T-helper 1 cell treated with Interleukin-12 subunit alpha and Interleukin-12 subunit beta and Interleukin-4 antibody, amounts not matched to agents 30 μg/mL and 1 μg/mL, for 36 hours (primary cell): ENCODE measurements around the gene BMAL1.
A peak's percentile ranks its signal among the peaks of the same experiment; 100 is the strongest.

ENCODE experiments used
- H3K27ac Mint-ChIP-seq: one replicate; pipeline ENCODE4 v1.8.0; 2021; ENCODE audit warnings: mild to moderate bottlenecking, mixed read lengths
- H3K27me3 Mint-ChIP-seq: one replicate; pipeline ENCODE4 v1.8.0; 2021; ENCODE audit warnings: low read depth, mixed read lengths
- H3K36me3 Mint-ChIP-seq: one replicate; pipeline ENCODE4 v1.8.0; 2021; ENCODE audit warnings: low read depth, mixed read lengths
- H3K4me1 Mint-ChIP-seq: one replicate; pipeline ENCODE4 v1.8.0; 2021; ENCODE audit warnings: low read depth, mixed read lengths
- H3K4me3 Mint-ChIP-seq: one replicate; pipeline ENCODE4 v1.8.0; 2021; ENCODE audit warnings: mild to moderate bottlenecking, moderate library complexity, mixed read lengths
- H3K9me3 Mint-ChIP-seq: one replicate; pipeline ENCODE4 v1.8.0; 2021; ENCODE audit warnings: mixed read lengths

Gene BMAL1

DNA sequence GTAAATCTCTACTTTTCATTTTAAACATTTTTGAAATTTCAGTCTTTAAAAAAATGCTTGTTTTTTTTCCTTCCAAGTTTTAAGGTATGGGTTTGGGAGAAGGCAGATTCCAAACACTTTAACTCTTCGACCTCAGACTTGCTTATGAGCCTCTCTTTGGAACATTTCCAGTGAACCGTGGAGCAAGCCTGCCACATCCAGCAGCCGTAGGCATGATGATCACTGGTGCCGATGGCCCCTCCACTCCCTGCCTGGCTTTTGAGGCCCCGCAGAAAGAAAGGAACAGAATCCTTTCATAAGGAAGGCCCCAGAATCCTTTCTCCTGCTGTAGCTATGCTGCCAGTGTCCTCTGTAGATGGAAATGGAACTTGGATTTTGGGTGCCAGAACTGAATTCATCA lies 50.7 kb downstream of the BMAL1 start:
- Mint-ChIP-seq H3K4me1 (peaks cover 19% of the 10 kb centered on the region), H3K27ac (no peak overlapping the region), H3K36me3 (peaks cover 20% of the 10 kb centered on the region), H3K9me3 (no peaks in the 10 kb centered on the region), H3K27me3 (no peaks in the 10 kb centered on the region), H3K4me3 (no peak overlapping the region)

DNA sequence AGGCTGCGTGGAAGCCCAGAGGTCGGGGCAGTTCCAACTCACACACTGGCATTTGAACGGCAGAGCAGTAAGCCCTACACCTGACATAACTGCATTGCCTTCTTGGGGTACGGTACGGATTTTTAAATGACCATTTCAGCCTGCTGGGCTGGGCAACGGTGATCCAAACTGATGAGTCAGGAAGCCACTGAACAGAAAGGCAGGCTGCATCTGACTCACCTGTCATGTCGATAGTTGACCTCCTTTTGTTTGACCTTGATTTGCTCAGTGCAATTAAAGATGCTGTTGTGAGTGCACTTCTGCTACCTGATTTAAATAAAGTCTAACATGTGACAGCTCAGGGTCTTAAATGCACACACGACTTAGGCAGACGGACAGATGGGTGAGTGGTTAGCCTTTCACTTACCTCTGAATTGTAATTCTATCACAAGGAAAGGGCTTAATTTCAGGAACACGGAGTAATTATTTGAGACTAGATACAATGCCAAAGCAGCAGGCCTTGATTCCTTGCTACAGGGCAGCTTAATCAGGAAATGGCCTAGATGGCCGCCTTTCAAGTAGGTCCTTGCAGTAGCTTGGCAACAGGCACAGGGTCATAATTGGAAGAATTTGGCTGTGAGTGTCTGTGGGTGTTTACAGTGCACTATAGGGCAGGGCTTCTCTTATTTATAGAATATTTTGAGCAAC lies 52.2 kb downstream of the BMAL1 start:
- Mint-ChIP-seq H3K4me3 (no peak overlapping the region), H3K27ac (no peak overlapping the region)

DNA sequence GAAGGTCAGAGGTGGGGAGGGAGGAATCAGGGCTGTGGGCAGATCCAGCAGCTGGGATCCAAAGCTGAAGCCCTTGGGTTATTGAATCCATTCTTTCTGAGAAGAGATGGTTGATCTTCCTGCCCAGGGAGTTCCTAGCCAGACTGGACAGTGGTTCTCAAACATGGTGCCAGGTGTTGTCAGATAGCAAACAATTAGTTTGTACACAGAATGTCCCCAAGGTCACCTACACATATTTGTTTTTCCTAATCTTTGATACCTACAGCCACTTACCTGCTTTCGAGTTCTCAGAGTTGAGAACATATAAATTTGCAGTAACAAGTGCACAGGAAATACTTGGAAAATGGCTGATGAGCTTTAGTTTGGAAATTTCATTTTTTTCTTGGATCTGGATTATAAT lies 54.5 kb downstream of the BMAL1 start:
- Mint-ChIP-seq H3K27me3 (no peaks in the 10 kb centered on the region), H3K4me3 (no peak overlapping the region), H3K4me1 (peaks cover 33% of the 10 kb centered on the region), H3K27ac (no peak overlapping the region), H3K36me3 (peaks cover 16% of the 10 kb centered on the region), H3K9me3 (no peaks in the 10 kb centered on the region)

More for the DNA sequence above, 52.2 kb downstream of the BMAL1 start:
- Mint-ChIP-seq H3K9me3 (no peaks in the 10 kb centered on the region), H3K36me3 (peaks cover 18% of the 10 kb centered on the region), H3K27me3 (no peaks in the 10 kb centered on the region), H3K4me1 (peaks cover 26% of the 10 kb centered on the region)

DNA sequence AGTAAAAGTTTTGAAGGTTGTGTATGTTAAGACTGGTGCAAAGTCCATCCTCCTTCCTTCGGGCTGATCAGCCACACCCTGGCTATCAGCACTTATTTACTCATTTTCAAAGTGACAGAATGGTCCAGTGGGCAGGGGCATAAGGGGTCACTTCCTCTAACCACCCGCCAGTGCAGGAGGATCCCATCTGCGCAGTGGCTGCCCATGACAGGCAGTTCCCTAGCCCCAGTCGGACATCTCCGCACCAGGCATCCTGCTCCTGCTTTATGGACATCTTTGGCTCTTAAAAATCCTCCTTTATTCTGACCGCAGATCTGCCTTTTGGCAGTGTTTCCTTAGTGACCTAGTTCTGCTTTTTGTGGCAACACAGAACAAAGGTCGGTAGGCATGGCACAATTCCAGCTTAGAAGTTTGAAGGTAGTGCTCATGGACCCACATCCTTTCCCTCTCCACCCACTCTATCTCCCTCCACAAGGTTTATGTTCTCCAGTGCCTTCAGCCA lies 55.9 kb downstream of the BMAL1 start:
- H3K27me3 Mint-ChIP-seq: no peaks in the 10 kb centered on the region
- H3K9me3 Mint-ChIP-seq: no peaks in the 10 kb centered on the region
- H3K4me3 Mint-ChIP-seq: no peak overlapping the region
- H3K36me3 Mint-ChIP-seq: peaks cover 7% of the 10 kb centered on the region
- no peak overlapping the region for H3K27ac Mint-ChIP-seq
- H3K4me1 Mint-ChIP-seq: peaks cover 42% of the 10 kb centered on the region

DNA sequence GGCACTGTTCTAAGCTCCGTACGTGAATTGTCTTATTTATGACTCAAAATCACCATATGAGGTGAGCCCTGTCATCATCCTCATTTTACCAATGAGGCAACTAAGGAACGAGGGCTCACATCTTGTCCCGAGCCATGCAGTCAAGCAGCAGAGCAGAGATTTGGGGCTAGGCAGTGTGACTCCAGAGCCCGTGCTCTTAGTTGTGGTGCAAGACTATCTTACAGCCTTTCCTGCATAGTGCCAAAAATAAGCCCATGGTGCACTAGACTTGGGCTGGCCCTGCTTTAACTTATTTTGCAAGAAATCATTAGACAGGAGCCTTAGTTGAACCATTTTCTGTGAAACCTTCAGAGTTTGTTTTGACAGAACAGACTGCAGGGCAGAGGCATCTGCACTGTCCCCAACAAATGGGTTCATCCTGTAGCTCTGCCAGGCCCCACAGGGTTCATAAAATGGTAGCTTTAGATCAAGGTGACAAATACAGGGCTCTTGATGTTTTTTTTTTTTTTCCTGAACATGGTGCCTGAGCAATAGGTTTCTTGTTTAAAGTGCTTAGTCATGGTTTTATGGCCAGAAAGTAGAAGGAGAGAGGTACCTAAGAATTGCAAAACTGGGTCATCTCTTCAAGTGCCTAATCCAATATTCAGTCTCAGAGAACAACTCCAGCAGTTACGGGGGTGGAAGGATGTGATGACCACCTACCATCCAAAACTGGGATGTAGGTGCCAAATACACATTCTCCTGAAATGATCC lies 56.6 kb downstream of the BMAL1 start:
- H3K4me1 Mint-ChIP-seq: peaks cover 48% of the 10 kb centered on the region
- H3K36me3 Mint-ChIP-seq: peaks cover 4% of the 10 kb centered on the region
- H3K27me3 Mint-ChIP-seq: no peaks in the 10 kb centered on the region
- no peak overlapping the region for H3K27ac Mint-ChIP-seq
- H3K9me3 Mint-ChIP-seq: no peaks in the 10 kb centered on the region
- no peak overlapping the region for H3K4me3 Mint-ChIP-seq

DNA sequence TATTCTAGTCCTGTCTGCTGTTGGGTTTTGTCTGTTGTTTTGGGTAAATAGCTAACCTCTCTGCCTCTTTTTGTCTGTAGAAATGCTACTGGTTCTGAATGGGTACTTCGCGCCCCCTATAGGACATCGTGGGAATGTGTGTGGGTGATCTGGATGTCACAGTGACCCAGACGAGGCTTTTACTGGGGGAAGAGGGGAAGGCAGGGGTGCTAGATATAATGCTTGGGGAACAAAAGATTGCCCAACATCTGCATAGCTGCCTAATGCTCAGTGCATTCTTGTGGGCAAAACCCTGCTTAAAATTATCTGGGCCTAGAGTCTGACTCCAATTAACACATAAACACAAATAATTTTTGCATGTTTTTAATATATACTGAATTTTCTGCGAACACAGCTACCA lies 57.7 kb downstream of the BMAL1 start:
- Mint-ChIP-seq H3K9me3 (no peaks in the 10 kb centered on the region), H3K4me3 (no peak overlapping the region), H3K36me3 (peaks cover 4% of the 10 kb centered on the region), H3K27me3 (no peaks in the 10 kb centered on the region), H3K4me1 (peaks cover 54% of the 10 kb centered on the region), H3K27ac (peak overlapping the region; percentile 46)

DNA sequence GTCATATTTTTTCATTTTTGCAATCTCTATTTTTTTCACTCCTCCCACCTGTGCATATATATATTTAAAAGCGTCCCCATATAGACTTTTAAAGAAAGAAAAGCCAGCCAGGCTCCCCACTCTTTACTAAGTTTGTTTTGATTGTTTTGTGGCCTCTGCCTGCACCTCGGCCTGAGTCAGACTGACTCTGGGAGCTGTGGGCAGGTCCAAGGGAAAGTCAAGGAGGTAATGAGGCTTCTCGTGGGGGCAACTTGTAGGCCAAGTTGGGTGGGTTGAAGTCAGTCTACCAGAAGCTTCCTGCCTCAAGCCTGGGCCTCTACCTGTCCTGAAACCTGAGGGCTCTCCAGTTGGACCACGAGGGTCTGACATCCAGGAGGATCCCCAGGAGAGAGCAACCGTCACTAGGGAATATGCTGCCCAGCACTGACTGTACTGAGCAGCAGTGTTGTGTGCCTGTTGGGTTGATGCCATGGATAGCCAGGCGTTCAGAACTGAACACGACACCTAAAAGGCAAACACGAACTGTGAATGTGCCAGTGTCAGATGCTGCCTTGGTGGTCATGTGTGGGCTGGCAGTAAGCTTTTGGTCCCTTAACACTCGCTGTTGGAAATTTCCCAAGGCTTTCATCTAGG lies 58.8 kb downstream of the BMAL1 start:
- Mint-ChIP-seq H3K4me3 (no peak overlapping the region), H3K27me3 (no peaks in the 10 kb centered on the region), H3K27ac (no peak overlapping the region), H3K36me3 (peaks cover 7% of the 10 kb centered on the region), H3K4me1 (peaks cover 61% of the 10 kb centered on the region), H3K9me3 (no peaks in the 10 kb centered on the region)

DNA sequence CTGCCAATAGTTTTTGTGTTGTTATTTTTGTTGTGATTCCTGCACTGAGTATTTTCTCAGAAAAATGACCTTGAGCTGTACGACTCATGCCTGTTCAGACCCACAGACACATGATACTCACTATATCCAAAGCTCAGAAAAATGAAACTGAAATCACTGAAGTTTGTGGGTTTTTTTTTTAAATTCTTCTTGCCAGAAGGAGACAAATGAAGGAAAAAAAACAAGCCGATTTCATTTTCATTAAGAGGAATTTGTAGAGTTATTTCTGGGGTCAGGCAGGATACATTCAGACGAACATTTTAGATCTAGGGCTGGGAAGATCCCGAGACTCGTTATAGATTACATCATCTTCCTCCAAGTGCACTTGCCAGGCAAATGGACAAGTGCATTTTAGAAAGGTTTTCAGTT lies 60.4 kb downstream of the BMAL1 start:
- Mint-ChIP-seq H3K27me3 (no peaks in the 10 kb centered on the region), H3K9me3 (no peaks in the 10 kb centered on the region), H3K27ac (peak overlapping the region; percentile 89), H3K4me1 (peaks cover 56% of the 10 kb centered on the region), H3K4me3 (peak overlapping the region; percentile 77), H3K36me3 (peaks cover 7% of the 10 kb centered on the region)

DNA sequence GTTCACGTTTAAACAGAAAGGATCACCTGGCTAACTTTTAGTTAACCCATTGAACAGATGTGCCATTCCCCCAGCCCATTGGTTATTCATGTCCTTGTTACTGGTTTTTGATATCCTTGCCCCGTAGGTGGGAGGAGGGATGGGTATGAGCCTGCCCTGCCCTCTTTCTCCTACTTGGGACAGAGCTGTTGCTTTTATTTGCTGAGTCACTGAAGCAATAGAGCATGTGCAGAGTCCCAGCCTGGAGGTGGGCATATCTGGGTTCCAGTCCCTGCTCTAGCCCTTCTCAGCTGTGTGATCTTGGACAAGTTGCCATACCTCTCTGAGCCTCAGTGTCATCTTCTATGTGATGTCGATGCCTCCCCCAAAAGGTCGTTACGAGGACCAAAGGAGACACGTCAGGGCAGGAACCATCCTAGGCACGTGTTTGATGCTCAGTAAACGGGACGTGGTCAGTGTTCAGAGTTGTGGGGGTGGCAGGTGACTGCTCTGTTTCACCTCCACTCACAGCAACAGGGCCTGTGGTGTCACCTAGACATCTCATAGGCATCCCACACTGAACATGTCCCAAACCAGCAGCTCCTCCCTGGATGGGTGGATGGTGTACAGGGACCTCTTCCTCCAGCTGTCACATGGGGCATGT lies 61.0 kb downstream of the BMAL1 start:
- peak overlapping the region; percentile 77 for H3K4me3 Mint-ChIP-seq

DNA sequence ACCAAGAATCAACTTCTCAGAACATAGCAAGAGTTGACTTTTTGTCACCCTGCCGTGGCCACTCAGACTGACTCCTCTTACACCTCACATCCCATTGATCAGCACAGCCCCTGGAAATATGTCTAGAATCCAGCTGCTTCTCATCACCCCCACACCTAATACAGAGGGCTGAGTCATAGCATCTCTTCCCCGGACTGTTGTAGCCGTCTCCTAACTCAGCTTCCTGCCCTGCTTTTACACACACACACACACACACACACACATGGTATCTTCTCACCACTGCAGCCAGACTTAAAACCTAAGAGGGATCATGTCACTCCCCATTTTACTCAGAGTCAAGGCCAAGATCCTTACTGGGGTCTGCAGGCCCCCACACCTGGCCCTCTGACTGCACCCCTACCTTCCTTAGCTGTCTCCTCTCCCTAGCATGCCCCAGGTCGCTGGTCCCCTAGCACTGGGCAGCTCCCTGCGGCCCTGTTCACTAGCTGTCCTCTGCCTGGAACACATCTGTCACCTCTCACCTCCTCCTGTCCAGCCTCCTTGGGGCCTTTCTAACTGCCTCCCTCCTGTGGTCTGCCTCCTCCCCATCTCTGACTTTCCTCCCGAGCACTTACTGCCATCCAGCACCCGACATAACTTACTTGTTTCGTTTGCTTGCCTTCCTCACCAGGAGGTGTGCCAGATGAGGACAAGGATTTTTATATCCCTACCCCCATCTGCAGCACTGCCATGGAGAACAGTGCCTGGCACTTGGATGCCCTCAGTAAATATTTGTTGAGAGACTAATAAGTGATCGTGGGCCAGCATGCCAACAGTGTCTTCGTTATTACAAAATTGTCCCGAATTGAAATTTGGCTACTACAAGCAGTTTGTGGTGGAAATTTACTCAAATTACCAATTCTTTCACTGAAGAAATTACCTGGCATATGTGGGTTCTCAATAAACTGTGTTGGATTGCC lies 61.9 kb downstream of the BMAL1 start:
- peak overlapping the region; percentile 89 for H3K27ac Mint-ChIP-seq
- peaks cover 51% of the 10 kb centered on the region for H3K4me1 Mint-ChIP-seq
- H3K4me3 Mint-ChIP-seq: peak overlapping the region; percentile 77
- no peaks in the 10 kb centered on the region for H3K9me3 Mint-ChIP-seq
- H3K36me3 Mint-ChIP-seq: peaks cover 4% of the 10 kb centered on the region
- H3K27me3 Mint-ChIP-seq: no peaks in the 10 kb centered on the region

More for the DNA sequence above, 61.0 kb downstream of the BMAL1 start:
- Mint-ChIP-seq H3K9me3 (no peaks in the 10 kb centered on the region), H3K27ac (peak overlapping the region; percentile 89), H3K27me3 (no peaks in the 10 kb centered on the region), H3K36me3 (peaks cover 7% of the 10 kb centered on the region), H3K4me1 (peaks cover 56% of the 10 kb centered on the region)

DNA sequence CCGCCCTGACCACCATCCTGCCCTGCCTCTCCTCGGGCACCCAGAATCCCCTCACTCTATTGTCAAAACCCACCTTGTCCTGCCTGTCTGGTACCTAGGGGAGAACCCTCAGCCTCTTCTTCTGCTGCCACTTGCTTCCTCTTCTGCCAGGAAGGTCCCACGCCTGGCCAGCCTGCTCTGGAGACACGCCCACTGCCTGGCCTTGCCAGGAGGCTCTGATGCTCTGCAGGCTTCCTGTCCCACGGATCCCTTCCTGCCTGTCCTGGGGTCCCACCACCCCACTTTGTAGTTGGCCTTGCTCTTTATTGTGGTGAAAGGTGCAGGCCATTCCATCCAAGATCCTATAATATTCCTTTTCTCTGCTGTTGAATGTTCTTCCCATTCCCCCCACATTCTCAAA lies 63.4 kb downstream of the BMAL1 start:
- Mint-ChIP-seq H3K27me3 (no peaks in the 10 kb centered on the region), H3K4me3 (no peak overlapping the region), H3K36me3 (peaks cover 4% of the 10 kb centered on the region), H3K4me1 (peaks cover 45% of the 10 kb centered on the region), H3K27ac (no peak overlapping the region), H3K9me3 (no peaks in the 10 kb centered on the region)

DNA sequence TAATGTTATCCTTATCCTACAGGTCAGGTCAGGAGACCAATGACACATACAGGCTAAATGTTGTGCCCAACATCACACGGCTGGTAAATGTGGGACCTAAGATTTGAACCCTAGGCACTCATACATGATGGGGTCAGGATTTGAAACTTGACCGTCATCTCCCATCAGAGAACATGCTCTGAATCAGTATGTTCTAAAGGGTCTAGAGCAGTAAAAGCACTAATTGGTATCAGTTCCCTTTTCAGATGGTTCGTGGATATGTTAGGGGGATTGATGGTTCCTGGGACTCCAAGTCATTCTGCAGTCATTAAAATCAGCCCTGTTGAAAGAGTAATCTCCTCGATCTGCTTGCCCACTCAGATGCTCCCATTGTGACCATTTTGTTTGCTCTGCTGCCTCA lies 65.5 kb downstream of the BMAL1 start:
- H3K4me3 Mint-ChIP-seq: no peak overlapping the region
- no peaks in the 10 kb centered on the region for H3K9me3 Mint-ChIP-seq
- no peaks in the 10 kb centered on the region for H3K27me3 Mint-ChIP-seq
- H3K4me1 Mint-ChIP-seq: peaks cover 41% of the 10 kb centered on the region
- H3K27ac Mint-ChIP-seq: no peak overlapping the region
- peaks cover 5% of the 10 kb centered on the region for H3K36me3 Mint-ChIP-seq

DNA sequence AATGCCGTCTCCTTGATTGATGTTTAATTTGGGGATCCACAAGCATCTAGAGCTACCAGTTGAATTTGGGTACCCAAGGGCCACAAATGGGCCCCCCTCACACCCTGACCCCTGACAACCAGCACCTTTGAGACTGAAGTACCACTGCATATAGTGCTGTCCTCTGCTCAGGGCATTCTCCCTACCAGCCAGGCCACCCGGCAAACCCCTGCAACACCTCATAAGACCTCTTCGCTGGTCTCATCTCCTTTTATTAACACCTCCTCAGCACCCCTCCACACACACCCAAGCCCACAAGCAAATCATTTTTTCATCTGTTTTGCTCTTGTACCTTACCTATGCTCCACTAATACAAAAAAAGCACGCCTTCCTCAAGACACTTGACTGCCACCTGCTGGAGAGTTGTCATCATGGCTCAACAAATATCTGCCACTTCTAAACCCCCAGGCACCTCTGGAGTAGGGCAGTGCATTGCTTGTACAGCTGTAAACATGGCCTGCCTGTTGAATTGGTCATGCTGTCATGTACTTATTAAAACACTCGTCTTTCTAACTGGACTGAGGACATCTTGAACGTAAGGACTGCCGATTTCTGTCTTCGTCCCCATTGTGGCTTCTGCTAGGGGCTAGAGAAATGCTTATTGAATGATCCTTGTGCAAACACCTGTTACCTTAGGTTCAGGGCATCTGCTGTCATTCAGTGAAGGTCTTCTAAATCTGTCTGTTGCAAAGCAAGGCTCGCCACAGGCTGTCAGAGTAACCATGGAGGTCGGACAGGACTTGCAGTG lies 66.5 kb downstream of the BMAL1 start:
- no peaks in the 10 kb centered on the region for H3K27me3 Mint-ChIP-seq
- H3K9me3 Mint-ChIP-seq: no peaks in the 10 kb centered on the region
- peaks cover 8% of the 10 kb centered on the region for H3K36me3 Mint-ChIP-seq
- no peak overlapping the region for H3K27ac Mint-ChIP-seq
- no peak overlapping the region for H3K4me3 Mint-ChIP-seq
- H3K4me1 Mint-ChIP-seq: peaks cover 37% of the 10 kb centered on the region
